ENCODE measurements around the gene PCDHGB6. TPM values are rescaled to one million over a fixed set of nuclear protein-coding genes. Genes with fewer than 3 reads are reported as not detected.
A peak's percentile ranks its signal among the peaks of the same experiment; 100 is the strongest.

The PCDHGB6 gene
- total RNA-seq, 1 donor = 6.2 TPM

DNA sequence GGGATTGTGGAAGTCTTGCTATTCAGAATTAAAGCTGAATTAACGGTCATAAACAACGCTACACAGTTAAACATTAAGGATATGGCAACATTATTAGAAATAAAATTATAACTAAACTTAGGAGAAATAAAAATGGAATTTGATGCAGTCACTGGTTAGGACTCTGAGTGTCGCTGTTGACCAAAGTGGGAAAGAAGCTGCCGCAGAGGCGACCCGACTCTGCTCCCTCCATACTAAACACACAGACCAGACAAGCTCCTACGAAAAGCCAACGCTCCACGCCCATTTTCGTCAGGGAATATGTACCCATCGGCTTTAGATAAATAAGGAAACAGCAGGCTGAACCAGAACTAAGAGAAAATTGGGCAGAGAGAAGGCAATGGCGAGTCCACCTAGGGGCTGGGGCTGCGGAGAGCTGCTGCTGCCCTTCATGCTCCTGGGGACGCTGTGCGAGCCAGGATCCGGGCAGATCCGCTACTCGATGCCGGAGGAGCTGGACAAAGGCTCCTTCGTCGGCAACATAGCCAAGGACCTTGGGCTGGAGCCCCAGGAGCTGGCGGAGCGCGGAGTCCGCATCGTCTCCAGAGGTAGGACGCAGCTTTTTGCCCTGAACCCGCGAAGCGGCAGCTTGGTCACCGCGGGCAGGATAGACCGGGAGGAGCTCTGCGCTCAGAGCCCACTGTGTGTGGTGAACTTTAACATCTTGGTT, 43.7 kb upstream of the PCDHGB6 start, which contains the start of gene PCDHGA5:
Gene PCDHGA5 (plus strand): TSS at position 211 of the 709 bp plus-strand sequence. CDS start 169 bp downstream, at position 380.
- TF ChIP-seq, protein P1, sequence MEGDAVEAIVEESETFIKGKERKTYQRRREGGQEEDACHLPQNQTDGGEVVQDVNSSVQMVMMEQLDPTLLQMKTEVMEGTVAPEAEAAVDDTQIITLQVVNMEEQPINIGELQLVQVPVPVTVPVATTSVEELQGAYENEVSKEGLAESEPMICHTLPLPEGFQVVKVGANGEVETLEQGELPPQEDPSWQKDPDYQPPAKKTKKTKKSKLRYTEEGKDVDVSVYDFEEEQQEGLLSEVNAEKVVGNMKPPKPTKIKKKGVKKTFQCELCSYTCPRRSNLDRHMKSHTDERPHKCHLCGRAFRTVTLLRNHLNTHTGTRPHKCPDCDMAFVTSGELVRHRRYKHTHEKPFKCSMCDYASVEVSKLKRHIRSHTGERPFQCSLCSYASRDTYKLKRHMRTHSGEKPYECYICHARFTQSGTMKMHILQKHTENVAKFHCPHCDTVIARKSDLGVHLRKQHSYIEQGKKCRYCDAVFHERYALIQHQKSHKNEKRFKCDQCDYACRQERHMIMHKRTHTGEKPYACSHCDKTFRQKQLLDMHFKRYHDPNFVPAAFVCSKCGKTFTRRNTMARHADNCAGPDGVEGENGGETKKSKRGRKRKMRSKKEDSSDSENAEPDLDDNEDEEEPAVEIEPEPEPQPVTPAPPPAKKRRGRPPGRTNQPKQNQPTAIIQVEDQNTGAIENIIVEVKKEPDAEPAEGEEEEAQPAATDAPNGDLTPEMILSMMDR (IDR thresholded peaks at IDR 0.05; ENCODE audit: extremely low read depth, low read depth, low read length) = peak; percentile 27
- Histone ChIP-seq H3K27ac (ENCODE audit: low read depth, low read length) (no peak within 1 kb of the TSS), H3K4me2 (ENCODE audit: insufficient read depth, low read length) (peak within 1 kb of the TSS; percentile 36), H3K4me1 (ENCODE audit: insufficient read depth, low read length) (no peaks in the 10 kb centered on the region), H3K9me3 (ENCODE audit: low read depth, low read length) (peaks cover 33% of the 10 kb centered on the region), H3K4me3 (ENCODE audit: insufficient read depth, low read length) (peak within 1 kb of the TSS; percentile 53), H2AFZ (ENCODE audit: low read length) (no peak within 1 kb of the TSS), H3K79me2 (ENCODE audit: insufficient read depth, low read length) (no peaks in the 10 kb centered on the region), H3K36me3 (ENCODE audit: insufficient read depth, low read length) (no peaks in the 10 kb centered on the region), H4K20me1 (ENCODE audit: insufficient read depth, low read length) (no peaks in the 10 kb centered on the region), H3K27me3 (ENCODE audit: insufficient read depth, low read length) (peaks cover 64% of the 10 kb centered on the region)
- no peak for DNase-seq (ENCODE audit: insufficient read length, low spot score, missing footprints)

DNA sequence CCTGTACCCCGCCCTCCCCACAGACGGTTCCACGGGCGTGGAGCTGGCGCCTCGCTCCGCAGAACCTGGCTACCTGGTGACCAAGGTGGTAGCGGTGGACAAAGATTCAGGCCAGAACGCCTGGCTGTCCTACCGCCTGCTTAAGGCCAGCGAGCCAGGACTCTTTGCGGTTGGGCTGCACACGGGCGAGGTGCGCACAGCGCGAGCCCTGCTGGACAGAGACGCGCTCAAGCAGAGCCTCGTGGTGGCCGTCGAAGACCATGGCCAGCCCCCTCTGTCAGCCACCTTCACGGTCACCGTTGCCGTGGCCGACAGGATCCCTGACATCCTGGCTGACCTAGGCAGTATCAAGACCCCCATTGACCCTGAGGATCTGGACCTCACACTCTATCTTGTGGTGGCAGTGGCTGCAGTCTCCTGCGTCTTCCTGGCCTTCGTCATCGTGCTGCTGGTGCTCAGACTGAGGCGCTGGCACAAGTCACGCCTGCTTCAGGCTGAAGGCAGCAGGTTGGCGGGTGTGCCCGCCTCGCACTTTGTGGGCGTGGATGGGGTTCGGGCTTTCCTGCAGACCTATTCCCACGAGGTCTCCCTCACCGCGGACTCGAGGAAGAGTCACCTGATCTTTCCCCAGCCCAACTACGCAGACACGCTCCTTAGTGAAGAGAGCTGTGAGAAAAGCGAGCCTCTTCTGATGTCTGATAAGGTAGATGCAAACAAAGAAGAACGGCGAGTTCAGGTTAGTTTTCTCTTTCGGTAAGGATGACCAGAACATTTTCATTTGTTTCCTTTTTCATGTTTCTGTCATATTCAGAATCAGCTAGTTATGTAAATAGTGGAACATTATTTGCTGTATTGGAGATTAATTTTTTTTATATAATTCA, 41.6 kb upstream of the PCDHGB6 start:
- Histone ChIP-seq H3K79me2 (ENCODE audit: insufficient read depth, low read length) (no peaks in the 10 kb centered on the region), H2AFZ (ENCODE audit: low read length) (no peak overlapping the region), H3K4me3 (ENCODE audit: insufficient read depth, low read length) (no peak overlapping the region), H3K36me3 (ENCODE audit: insufficient read depth, low read length) (no peaks in the 10 kb centered on the region), H4K20me1 (ENCODE audit: insufficient read depth, low read length) (no peaks in the 10 kb centered on the region), H3K4me1 (ENCODE audit: insufficient read depth, low read length) (no peaks in the 10 kb centered on the region), H3K27ac (ENCODE audit: low read depth, low read length) (no peak overlapping the region), H3K9me3 (ENCODE audit: low read depth, low read length) (peaks cover 30% of the 10 kb centered on the region), H3K27me3 (ENCODE audit: insufficient read depth, low read length) (peaks cover 56% of the 10 kb centered on the region), H3K4me2 (ENCODE audit: insufficient read depth, low read length) (no peak overlapping the region)
- TF ChIP-seq, protein P1 (IDR thresholded peaks at IDR 0.05; ENCODE audit: extremely low read depth, low read depth, low read length) = no peak
- no peak for DNase-seq (ENCODE audit: insufficient read length, low spot score, missing footprints)

DNA sequence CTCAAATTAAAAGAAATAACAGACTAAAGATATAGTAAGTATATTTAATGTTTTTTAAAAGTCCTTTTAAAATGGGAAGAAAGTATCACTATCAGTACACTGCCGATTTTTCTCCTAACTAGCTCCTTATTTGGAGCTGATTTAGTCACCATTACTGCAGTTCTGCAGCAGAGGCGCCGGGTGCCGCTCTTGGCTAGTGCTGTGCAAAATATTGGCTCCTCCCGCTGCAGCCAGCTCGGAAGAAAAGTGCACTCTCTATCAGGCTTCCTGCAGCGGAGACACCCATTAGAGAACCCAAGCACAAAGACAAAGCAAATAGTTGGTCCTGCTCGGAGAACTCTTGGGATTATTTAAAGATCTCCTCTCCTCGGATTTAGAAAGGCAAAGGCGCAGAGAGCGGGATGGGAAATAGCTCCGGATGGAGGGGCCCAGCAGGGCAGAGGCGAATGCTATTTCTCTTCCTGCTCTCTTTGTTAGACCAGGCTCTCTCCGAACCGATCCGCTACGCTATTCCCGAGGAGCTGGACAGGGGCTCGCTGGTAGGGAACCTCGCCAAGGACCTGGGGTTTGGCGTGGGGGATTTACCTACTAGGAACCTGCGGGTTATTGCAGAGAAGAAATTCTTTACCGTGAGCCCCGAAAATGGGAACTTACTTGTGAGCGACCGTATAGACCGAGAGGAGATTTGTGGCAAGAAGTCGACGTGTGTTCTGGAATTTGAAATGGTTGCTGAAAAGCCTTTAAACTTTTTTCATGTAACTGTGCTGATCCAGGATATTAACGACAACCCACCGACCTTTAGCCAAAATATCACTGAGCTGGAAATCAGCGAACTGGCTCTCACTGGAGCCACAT, 37.6 kb upstream of the PCDHGB6 start, which contains the start of gene PCDHGB3:
Gene PCDHGB3 (plus strand): TSS at position 249 of the 855 bp plus-strand sequence. CDS start 153 bp downstream, at position 402.
- Histone ChIP-seq H3K4me1 (ENCODE audit: insufficient read depth, low read length) (no peaks in the 10 kb centered on the region), H3K4me3 (ENCODE audit: insufficient read depth, low read length) (peak within 1 kb of the TSS; percentile 67), H3K36me3 (ENCODE audit: insufficient read depth, low read length) (no peaks in the 10 kb centered on the region), H3K27ac (ENCODE audit: low read depth, low read length) (no peak within 1 kb of the TSS), H2AFZ (ENCODE audit: low read length) (peak within 1 kb of the TSS; percentile 70), H4K20me1 (ENCODE audit: insufficient read depth, low read length) (no peaks in the 10 kb centered on the region), H3K79me2 (ENCODE audit: insufficient read depth, low read length) (no peaks in the 10 kb centered on the region), H3K4me2 (ENCODE audit: insufficient read depth, low read length) (peak within 1 kb of the TSS; percentile 78), H3K27me3 (ENCODE audit: insufficient read depth, low read length) (peaks cover 41% of the 10 kb centered on the region), H3K9me3 (ENCODE audit: low read depth, low read length) (peaks cover 17% of the 10 kb centered on the region)
- peak; percentile 87 for DNase-seq (ENCODE audit: insufficient read length, low spot score, missing footprints)
- TF ChIP-seq, protein P1 (IDR thresholded peaks at IDR 0.05; ENCODE audit: extremely low read depth, low read depth, low read length) = peak; percentile 60
